H1 (cell line): ENCODE data around the gene SRRM5. TPM values are rescaled to one million over a fixed set of nuclear protein-coding genes. Genes with fewer than 3 reads are reported as not detected.

ENCODE experiments used
- CTCF ChIA-PET: fragments of 300-600 bp; sonication (Branson Sonifier 250); formaldehyde crosslinking; loops from one replicate; lab custom pipeline; 2021; ENCODE audit not compliant: partially characterized antibody; lab: Charles Lee
- POLR2A ChIA-PET: fragments of 300-600 bp; sonication (Branson Sonifier 250); formaldehyde crosslinking; loops from one replicate; lab custom pipeline; 2021; ENCODE audit warnings: inconsistent platforms; ENCODE audit not compliant: partially characterized antibody; lab: Charles Lee
- DNase-seq, 2 experiments: peaks; one replicate each; pipeline versions ENCODE4 v3.0.0 to v3.0.0-alpha.2; 2010 to 2022; ENCODE audit warnings: low spot score in 2 of 2, low read depth in 1 of 2, mixed read lengths in 1 of 2
- FAIRE-seq: peaks from 2 replicates; lab custom pipeline; 2011; peaks lifted over from hg19 to GRCh38; lab: Jason Lieb, UNC
- H2AFZ ChIP-seq: 2 replicates; pipeline ENCODE4 v1.8.1; 2012; ENCODE audit warnings: low read length, inconsistent platforms
- H2AK5ac ChIP-seq: 2 replicates; pipeline ENCODE4 v1.6.1; 2013; ENCODE audit warnings: low read depth, low read length
- H2BK120ac ChIP-seq: replicated peaks from 2 replicates; pipeline ENCODE3; 2013; ENCODE audit warnings: low read depth, low read length, inconsistent platforms
- H2BK12ac ChIP-seq: 2 replicates; pipeline ENCODE4 v1.6.1; 2013; ENCODE audit warnings: low read depth, low read length
- H2BK15ac ChIP-seq: 2 replicates; pipeline ENCODE4 v1.6.1; 2013; ENCODE audit warnings: low read length
- H2BK20ac ChIP-seq: 2 replicates; pipeline ENCODE4 v1.6.1; 2013; ENCODE audit warnings: low read length
- H2BK5ac ChIP-seq: 2 replicates; pipeline ENCODE4 v1.6.1; 2013; ENCODE audit warnings: low read depth, low read length
- H3K14ac ChIP-seq: 2 replicates; pipeline ENCODE4 v1.6.1; 2013; ENCODE audit warnings: inconsistent platforms; ENCODE audit not compliant: insufficient read length
- H3K18ac ChIP-seq: 2 replicates; pipeline ENCODE4 v1.6.1; 2013; ENCODE audit warnings: low read length; ENCODE audit errors: extremely low read depth
- H3K23ac ChIP-seq: 2 replicates; pipeline ENCODE4 v1.6.1; 2013; ENCODE audit warnings: inconsistent platforms; ENCODE audit not compliant: insufficient read length
- H3K23me2 ChIP-seq: 2 replicates; pipeline ENCODE4 v1.6.1; 2013; ENCODE audit warnings: low read depth, low read length
- H3K27ac ChIP-seq: 2 replicates; pipeline ENCODE4 v1.6.1; 2011; ENCODE audit warnings: low read depth, low read length, inconsistent platforms
- H3K27me3 ChIP-seq, 4 experiments: replicated peaks in 1 of 4; 1 replicate in 1 of 4; 2 replicates in 3 of 4; pipeline versions ENCODE4 v1.6.1 to v1.8.1; 2011 to 2013; ENCODE audit warnings: low read length in 3 of 4, mild to moderate bottlenecking in 3 of 4, inconsistent platforms in 2 of 4, mixed read lengths in 2 of 4, moderate library complexity in 1 of 4; ENCODE audit not compliant: control insufficient read depth in 3 of 4, insufficient read depth in 3 of 4; ENCODE audit errors: extremely low read depth in 1 of 4
- H3K36me3 ChIP-seq, 4 experiments: 2 replicates each; pipeline versions ENCODE4 v1.6.1 to v1.8.1; 2011 to 2013; ENCODE audit warnings: mild to moderate bottlenecking in 4 of 4, low read length in 3 of 4, moderate library complexity in 2 of 4, control low read depth in 1 of 4, inconsistent platforms in 1 of 4; ENCODE audit not compliant: insufficient read depth in 4 of 4, control insufficient read depth in 2 of 4
- H3K4ac ChIP-seq: replicated peaks from 2 replicates; pipeline ENCODE3; 2013; ENCODE audit warnings: low read length, low read depth, mixed read lengths, inconsistent platforms; ENCODE audit not compliant: insufficient read length
- H3K4me1 ChIP-seq, 4 experiments: replicated peaks in 1 of 4; 1 replicate in 1 of 4; 2 replicates in 3 of 4; pipeline versions ENCODE4 v1.6.1 to v1.8.1; 2011 to 2013; ENCODE audit warnings: low read length in 3 of 4, inconsistent platforms in 2 of 4, mixed read lengths in 1 of 4; ENCODE audit not compliant: insufficient read depth in 4 of 4, control insufficient read depth in 3 of 4
- H3K4me2 ChIP-seq, 2 experiments: 2 replicates each; pipeline versions ENCODE4 v1.6.1 to v1.8.1; 2011 to 2013; ENCODE audit warnings: low read depth in 2 of 2, low read length in 2 of 2, control low read depth in 1 of 2, inconsistent platforms in 1 of 2, mild to moderate bottlenecking in 1 of 2; ENCODE audit not compliant: insufficient read depth in 1 of 2
- H3K4me3 ChIP-seq, 4 experiments: fragments of 200-600, 300-600 bp in 1 of 4; sonication (generic), shearing (Covaris generic), sonication (Bioruptor Twin) in 1 of 4; 2 replicates each; pipeline versions ENCODE4 v1.5.1 to v1.8.1; 2011 to 2016; ENCODE audit warnings: low read length in 4 of 4, low read depth in 3 of 4, control low read depth in 2 of 4, inconsistent platforms in 2 of 4, mild to moderate bottlenecking in 2 of 4, mixed read lengths in 1 of 4, moderate library complexity in 1 of 4; ENCODE audit not compliant: insufficient read depth in 2 of 4; ENCODE audit errors: extremely low read depth in 1 of 4
- H3K56ac ChIP-seq: replicated peaks from 2 replicates; pipeline ENCODE3; 2013; ENCODE audit warnings: low read depth, mild to moderate bottlenecking, mixed read lengths, low read length, inconsistent platforms; ENCODE audit not compliant: insufficient read length
- H3K79me1 ChIP-seq: 2 replicates; pipeline ENCODE4 v1.6.1; 2013; ENCODE audit warnings: low read depth, low read length, control low read depth
- H3K79me2 ChIP-seq, 2 experiments: 2 replicates each; pipeline versions ENCODE4 v1.6.1 to v1.8.1; 2012 to 2013; ENCODE audit warnings: low read length in 2 of 2, mild to moderate bottlenecking in 2 of 2, inconsistent platforms in 1 of 2; ENCODE audit not compliant: insufficient read depth in 2 of 2, control insufficient read depth in 1 of 2
- H3K9ac ChIP-seq, 4 experiments: replicated peaks in 1 of 4; 1 replicate in 1 of 4; 2 replicates in 3 of 4; pipeline versions ENCODE4 v1.6.1 to v1.8.1; 2011 to 2013; ENCODE audit warnings: low read depth in 3 of 4, low read length in 3 of 4, control low read depth in 2 of 4, mild to moderate bottlenecking in 2 of 4, moderate library complexity in 2 of 4, inconsistent platforms in 1 of 4; ENCODE audit errors: extremely low read depth in 1 of 4
- H3K9me3 ChIP-seq, 2 experiments: 2 replicates each; pipeline versions ENCODE4 v1.6.1 to v1.8.1; 2012 to 2013; ENCODE audit warnings: mild to moderate bottlenecking in 2 of 2, moderate library complexity in 2 of 2, control low read depth in 1 of 2, inconsistent platforms in 1 of 2, low read depth in 1 of 2, low read length in 1 of 2, mixed read lengths in 1 of 2; ENCODE audit not compliant: insufficient read depth in 2 of 2
- H4K20me1 ChIP-seq, 2 experiments: replicated peaks in 1 of 2; 2 replicates each; pipeline versions ENCODE3 to v1.8.1; 2011 to 2013; ENCODE audit warnings: inconsistent platforms in 2 of 2, low read length in 2 of 2, mild to moderate bottlenecking in 1 of 2; ENCODE audit not compliant: insufficient read depth in 2 of 2, control insufficient read depth in 1 of 2
- H4K5ac ChIP-seq: 2 replicates; pipeline ENCODE4 v1.6.1; 2013; ENCODE audit warnings: low read length, low read depth, mixed read lengths, inconsistent platforms; ENCODE audit not compliant: insufficient read length
- H4K8ac ChIP-seq: 2 replicates; pipeline ENCODE4 v1.8.0; 2013; ENCODE audit warnings: mild to moderate bottlenecking, moderate library complexity, low read length, inconsistent platforms; ENCODE audit not compliant: insufficient read depth; ENCODE audit errors: extremely low read depth
- H4K91ac ChIP-seq: replicated peaks from 2 replicates; pipeline ENCODE3; 2013; ENCODE audit warnings: low read length, mixed read lengths, inconsistent platforms; ENCODE audit not compliant: insufficient read length
- EP300 ChIP-seq, 2 experiments: IDR thresholded peaks; 1 replicate in 1 of 2; 2 replicates in 1 of 2; pipeline ENCODE4 v1.6.1; 2011 to 2012; ENCODE audit warnings: low read depth in 2 of 2, low read length in 2 of 2, mild to moderate bottlenecking in 2 of 2, borderline replicate concordance in 1 of 2, inconsistent platforms in 1 of 2, moderate library complexity in 1 of 2
- RAD21 ChIP-seq, 2 experiments: IDR thresholded peaks in 1 of 2; conservative IDR thresholded peaks in 1 of 2; 2 replicates each; pipeline ENCODE4 v1.6.1; 2011; ENCODE audit warnings: low read depth in 2 of 2, low read length in 2 of 2, improper control_type of control experiment in 1 of 2, inconsistent platforms in 1 of 2, mild to moderate bottlenecking in 1 of 2, moderate library complexity in 1 of 2
- RFX5 ChIP-seq: IDR thresholded peaks from 2 replicates; pipeline ENCODE4 v1.6.1; 2011; ENCODE audit warnings: low read depth, low read length, improper control_type of control experiment, borderline replicate concordance
- RXRA ChIP-seq: IDR thresholded peaks from 2 replicates; pipeline ENCODE4 v1.6.1; 2011; ENCODE audit warnings: low read depth, mild to moderate bottlenecking, low read length, moderate library complexity; ENCODE audit not compliant: insufficient read depth
- TCF12 ChIP-seq: IDR thresholded peaks from 2 replicates; pipeline ENCODE4 v1.6.1; 2011; ENCODE audit warnings: low read depth, mild to moderate bottlenecking, low read length
- YY1 ChIP-seq: IDR thresholded peaks from 2 replicates; pipeline ENCODE4 v1.6.1; 2011; ENCODE audit warnings: low read depth, mild to moderate bottlenecking, low read length
- WGBS, 2 experiments: shearing (Covaris generic) in 1 of 2; methylation state at CpG; one replicate each; pipeline versions ENCODE4 v1.1.6 to v1.1.7; 2013 to 2015; ENCODE audit warnings: low lambda C conversion rate in 2 of 2, mixed read lengths in 2 of 2, inconsistent platforms in 1 of 2, low coverage in 1 of 2, missing lambda C conversion rate in 1 of 2; ENCODE audit not compliant: insufficient replicate concordance in 2 of 2, insufficient coverage in 1 of 2, insufficient read length in 1 of 2; ENCODE audit errors: extremely low coverage in 1 of 2, missing lambda C conversion rate in 1 of 2; 5-methylcytosine and 5-hydroxymethylcytosine counted together
- polyA plus RNA-seq, 7 experiments: library from polyadenylated mRNA; depleted of rRNA in 3 of 7; stranded (reverse) in 5 of 7; unstranded in 2 of 7; fragments of >200 nt in 5 of 7; fragments of 200-250 nt in 2 of 7; gene quantifications; 1 replicate in 5 of 7; 2 replicates in 1 of 7; 4 replicates in 1 of 7; pipeline versions ENCODE4 v1.2.1 to v1.2.3, GENCODE V29; 2011 to 2013; ENCODE audit warnings: missing spikeins in 2 of 7, mixed read lengths in 2 of 7
- total RNA-seq: library from RNA; stranded (reverse); fragmentation: NEBNext Ultra II Directional; extraction: Animal tissue kit (Norgen Biotek cat#: 25700); gene quantifications from 2 replicates; pipeline ENCODE4 v1.2.1, GENCODE V29; 2021

SRRM5 gene
- total and polyA plus RNA-seq, 2 of the 8 experiments (the other 6 are each of a cell fraction or from before 2014, with no cell fraction given) = 0.06 to 0.11 TPM

DNA sequence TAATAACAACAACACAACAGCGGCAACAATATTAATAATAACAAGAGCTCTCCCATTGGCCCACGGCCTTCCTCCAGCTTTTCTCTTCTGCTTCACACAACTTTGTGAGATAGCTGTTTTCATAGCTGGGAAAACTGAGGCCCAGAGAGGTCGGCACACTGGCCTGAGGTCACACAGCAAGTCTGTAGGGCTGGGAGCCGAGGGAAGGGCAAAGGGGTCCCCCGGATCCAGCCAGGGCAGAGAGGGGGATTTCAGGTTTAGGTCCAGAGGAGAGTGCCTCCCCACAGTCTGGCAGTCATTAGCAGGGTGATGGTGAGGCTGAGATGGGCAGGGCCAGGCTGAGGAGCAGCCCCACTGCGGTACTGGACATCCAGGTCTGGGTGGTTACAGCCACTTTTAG, 36.7 kb downstream of the SRRM5 start:
- Histone ChIP-seq H3K18ac (no peak overlapping the region), H2AFZ (no peak overlapping the region), H2BK5ac (no peak overlapping the region), H3K23ac (no peak overlapping the region), H2BK20ac (no peak overlapping the region), H3K79me2 (no peaks in the 10 kb centered on the region), H3K4me2 (no peak overlapping the region), H3K23me2 (no peaks in the 10 kb centered on the region), H3K36me3 (peaks cover 4 to 14% (median 6%) of the 10 kb centered on the region in 4 experiments; a peak in 5 of 8 replicates), H2BK120ac (no peak overlapping the region), H2AK5ac (no peak overlapping the region), H4K8ac (no peak overlapping the region), H3K4ac (no peak overlapping the region), H3K4me1 (no peaks in the 10 kb centered on the region; a peak in 1 of 7 replicates), H3K4me3 (no peak overlapping the region), H4K91ac (no peak overlapping the region), H3K27ac (no peak overlapping the region), H3K79me1 (no peaks in the 10 kb centered on the region), H3K56ac (no peak overlapping the region), H3K9ac (no peak overlapping the region), H2BK12ac (no peak overlapping the region), H3K14ac (no peak overlapping the region), H2BK15ac (no peak overlapping the region), H4K20me1 (no peaks in the 10 kb centered on the region), H3K9me3 (no peaks in the 10 kb centered on the region; a peak in 1 of 4 replicates), H3K27me3 (no peaks in the 10 kb centered on the region), H4K5ac (no peak overlapping the region)
- ChIA-PET CTCF (interaction anchor here (1.1 to 1.4 kb wide), 2 partner anchors 14 to 18 kb away, joined by 3 to 5 read pairs; no protein-coding TSS in a partner anchor), POLR2A (interaction anchor here (1.1 kb wide), 1 partner anchor 20 kb away, joined by 3 read pairs; no protein-coding TSS in a partner anchor)
- DNase-seq = no peak
- FAIRE-seq = no peak
- TF ChIP-seq YY1 (no peak), RAD21 (IDR thresholded peaks at IDR 0.05 in 1 of 2, conservative IDR thresholded peaks at IDR 0.05 in 1 of 2; ENCODE audit: low read depth in 2 of 2, low read length in 2 of 2) (no peak), TCF12 (no peak), RXRA (no peak), EP300 (IDR thresholded peaks at IDR 0.05; ENCODE audit: borderline replicate concordance in 1 of 2, low read depth in 2 of 2, low read length in 2 of 2) (no peak), RFX5 (no peak)
- WGBS, 2 experiments = 93% methylated on average over 5 of the region's 6 CpGs; no CpG with 5 or more reads in 1 of the 2 experiments
